HG02870 (cell line): ENCODE data around the gene PRKAG2.

Experiments used
- ATAC-seq: cut with Tn5 transposase; IDR thresholded peaks from one replicate; pipeline ENCODE4 v1.9.1; 2021; ENCODE audit warnings: mild to moderate bottlenecking, moderate library complexity; ENCODE audit not compliant: unreplicated experiment

Gene PRKAG2

DNA sequence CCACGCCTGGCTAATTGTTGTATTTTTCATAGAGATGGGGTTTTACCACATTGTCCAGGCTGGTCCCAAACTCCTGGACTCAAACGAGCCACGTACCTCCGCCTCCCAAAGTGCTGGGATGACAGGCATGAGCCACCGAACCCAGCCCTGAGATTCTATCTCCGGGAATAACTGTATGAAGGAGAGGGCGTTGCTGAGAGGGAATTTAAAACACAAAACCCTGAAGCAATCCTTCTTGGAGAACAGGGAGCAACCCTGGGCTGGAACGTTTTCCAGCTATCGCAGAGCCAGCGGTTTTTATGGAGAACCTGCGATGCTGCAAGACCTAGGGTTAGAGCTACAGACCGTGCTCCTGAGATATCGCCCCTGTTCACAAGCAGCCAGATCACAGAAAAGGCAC is 144.6 kb downstream of the PRKAG2 start:
- ATAC-seq: no peak

DNA sequence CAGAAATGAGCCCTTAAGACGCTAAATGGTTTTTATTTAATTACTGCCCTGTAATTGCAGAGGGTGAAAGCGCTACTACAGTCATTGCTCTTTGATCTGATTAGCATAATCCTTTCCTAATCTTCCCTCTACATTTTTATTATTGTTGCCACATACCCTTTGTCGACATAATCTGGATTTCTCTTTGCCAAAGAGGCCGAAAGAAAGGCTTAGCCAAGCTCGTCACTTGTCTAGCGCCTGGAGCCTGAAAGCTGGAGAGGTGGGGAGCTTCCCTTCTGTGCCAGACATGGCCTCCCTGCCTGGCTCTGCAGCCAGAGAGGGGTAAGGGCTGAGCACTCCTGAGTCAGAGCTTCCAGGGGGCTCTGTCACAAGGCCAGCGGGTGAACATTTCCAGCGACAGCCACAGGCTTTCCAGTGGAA is 145.9 kb downstream of the PRKAG2 start:
- no peak for ATAC-seq

DNA sequence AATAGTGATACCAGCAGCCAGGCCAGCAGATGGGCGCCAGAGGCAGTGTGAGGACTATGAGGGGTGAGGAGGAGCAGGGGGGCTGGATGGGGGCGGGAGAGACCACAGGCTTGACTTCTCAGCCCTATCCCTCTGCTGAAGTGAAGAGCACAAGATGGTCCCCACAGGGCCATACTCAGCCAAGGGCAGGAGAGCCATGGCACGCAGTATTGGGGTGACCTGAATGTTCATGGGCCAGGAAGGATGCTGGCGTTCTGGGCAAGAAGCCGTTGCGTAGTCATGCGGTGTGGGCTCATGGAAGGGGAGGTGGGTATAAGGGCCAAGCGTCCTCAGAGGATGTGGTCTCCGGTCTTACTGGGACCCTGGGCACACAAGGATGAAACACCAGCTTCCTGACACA is 146.3 kb downstream of the PRKAG2 start:
- ATAC-seq: no peak

DNA sequence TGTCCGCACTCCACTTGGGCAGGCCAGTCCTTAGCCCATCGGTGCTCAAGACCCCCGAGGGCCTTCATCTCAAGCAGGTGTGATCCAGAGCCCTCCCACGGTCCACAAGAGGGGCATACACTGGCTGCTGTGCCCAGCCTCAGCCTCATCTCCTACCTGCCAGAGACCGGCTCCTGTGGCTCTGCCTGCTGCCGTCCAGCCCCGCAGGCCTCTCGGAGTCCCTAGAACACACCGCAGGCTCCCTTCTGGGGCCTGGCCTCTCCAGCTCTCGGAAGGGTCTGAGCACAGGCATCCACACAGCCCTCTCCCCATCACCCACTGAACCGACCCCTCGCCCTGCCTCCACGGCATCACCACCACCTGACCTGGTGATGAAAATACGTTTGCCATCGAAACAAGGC is 147.4 kb downstream of the PRKAG2 start:
- ATAC-seq: no peak

DNA sequence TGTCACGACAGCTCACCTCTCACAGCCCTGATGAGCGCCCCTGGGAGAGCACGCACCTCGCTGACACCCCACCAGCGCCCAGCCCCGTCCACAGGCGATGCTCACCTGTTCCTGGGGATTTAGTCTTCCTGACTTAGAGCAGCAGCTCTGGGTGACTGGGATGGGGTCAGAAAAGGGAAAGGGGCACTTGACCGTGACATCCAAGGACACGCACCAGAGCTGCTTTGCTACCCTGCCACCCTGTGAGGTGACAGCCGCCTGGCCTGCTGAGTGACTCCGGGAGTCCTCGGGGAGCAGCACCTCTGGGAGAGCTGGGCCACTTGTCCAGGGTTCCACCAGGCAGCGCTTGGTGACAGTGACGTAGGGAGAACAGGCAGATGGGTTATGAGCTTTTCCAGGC is 148.2 kb downstream of the PRKAG2 start:
- no peak for ATAC-seq

DNA sequence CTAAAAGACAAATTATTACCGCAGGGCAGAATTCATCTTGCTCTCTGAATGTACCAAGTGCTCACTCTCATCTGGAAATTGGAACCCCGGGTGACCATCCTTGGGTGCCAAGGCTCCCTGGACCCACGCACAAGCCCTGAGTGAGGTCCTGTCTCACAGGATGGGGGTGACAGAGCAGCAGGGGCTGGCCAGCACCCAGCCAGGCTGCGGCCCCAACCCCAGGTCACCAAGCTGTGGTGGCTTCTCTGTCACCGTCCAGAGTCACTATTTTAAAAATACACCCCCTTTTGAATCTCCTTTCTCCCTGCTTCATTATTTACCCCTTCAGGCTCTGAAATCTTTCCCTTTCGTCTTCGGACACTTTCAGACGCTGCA is 148.6 kb downstream of the PRKAG2 start:
- no peak for ATAC-seq

DNA sequence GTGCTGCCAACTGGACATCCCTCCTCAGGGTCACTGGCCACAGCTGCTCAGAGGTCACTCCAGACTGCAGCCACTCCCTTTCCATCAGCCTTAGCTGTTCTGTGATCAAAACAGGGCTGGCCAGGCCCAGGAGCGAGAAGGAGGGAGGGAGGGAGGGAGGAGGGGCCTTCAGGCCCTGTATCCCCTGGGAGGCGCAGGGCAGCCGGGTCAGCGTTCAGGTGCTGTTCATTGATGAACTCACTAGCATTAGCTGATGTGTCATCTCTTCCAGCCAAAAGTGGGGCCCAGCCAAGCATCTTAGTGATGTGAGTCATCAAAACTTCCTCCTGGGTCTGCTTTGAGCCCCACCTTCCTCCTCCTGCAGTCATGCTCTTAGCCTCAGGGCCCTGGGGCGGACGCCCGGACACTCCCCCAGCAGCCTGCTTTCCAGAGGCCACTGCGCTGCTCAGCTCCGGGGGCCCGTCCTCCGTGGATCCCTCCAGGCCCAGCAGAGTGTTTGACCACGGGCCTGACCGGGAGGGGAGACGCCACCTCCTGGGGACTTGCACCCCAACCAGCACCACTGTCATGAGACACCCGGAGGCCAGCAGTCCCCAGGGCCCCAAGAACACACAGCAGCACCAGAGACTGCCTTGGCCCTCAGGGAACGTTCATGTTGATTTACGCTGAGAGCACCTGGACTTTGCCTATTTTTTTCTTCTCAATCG is 149.2 kb downstream of the PRKAG2 start:
- ATAC-seq: peak; percentile 87

DNA sequence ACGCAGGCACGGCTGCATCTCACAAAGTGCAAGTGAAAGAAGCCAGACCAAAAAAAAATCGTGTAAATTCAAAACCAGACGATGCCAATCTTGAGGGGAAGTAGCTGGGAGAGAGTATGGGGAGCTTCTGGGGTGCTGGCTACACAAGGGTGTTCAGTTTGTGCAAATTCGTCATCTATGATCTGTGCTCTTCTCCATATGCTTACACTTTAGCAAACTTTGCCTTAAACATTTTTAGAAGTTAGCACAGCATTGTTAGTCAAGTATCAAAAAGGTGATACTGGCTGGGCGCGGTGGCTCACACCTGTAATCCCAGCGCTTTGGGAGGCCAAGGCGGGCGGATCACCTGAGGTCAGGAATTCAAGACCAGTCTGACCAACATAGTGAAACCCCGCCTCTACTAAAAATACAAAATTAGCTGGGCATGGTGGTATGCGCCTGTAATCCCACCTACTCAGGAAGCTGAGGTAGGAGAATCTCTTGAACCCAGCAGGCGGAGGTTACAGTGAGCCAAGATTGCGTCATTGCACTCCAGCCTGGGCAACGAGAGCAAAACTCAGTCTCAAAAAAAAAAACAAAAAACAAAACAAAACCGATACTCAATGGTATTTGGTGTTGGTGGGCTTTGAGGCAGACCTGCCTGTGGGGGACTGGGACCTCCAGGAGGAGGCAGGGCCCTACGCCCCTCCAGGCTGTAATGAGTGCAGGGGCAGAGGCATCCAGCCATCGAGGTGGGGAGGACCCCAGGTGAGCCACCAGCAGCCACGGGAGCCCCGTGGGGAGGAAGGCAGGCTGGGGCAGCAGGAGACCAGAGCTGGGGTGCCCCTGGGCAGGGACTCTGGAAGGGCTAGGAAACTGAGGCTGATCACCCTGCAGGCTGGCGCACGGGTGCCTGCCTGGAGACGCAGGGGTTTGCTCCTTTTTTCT is 150.0 kb downstream of the PRKAG2 start:
- no peak for ATAC-seq

DNA sequence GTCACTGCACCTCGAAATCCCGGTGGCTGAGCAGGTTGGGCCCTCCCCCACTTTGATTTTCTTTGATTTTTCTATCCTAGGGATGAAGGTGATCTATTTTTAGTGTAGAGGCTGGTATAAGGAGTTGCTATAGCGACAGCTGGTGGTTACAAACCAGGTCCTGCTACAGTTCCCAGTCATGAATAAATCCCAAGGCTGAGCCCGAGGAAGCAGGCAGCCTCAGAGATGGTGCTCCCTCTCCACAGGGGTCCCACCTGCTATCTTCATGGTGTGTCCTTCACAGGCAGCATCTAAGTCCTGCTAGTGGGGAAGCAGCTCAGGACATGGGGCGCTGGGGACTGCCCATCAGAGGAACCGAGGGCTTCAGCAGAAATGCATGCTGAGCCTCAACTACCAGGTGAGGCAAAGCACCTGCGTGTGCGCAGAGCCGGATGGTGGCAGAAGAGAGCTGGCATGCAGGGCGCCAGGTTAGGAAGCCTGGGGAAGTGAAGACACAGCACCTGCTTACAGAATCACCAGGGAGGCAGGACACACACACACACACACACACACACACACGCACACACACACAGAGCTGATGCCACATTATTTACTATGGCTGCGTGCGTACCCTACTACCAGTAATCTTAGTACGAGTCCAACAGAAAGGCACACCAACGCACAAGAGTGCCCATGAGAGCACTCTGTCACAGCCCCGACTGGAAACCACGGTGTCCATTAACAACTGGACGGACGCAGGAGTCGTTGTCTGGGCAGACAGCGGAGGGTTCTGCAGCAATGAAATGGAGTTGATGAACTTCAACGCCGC is 150.9 kb downstream of the PRKAG2 start:
- ATAC-seq: no peak

DNA sequence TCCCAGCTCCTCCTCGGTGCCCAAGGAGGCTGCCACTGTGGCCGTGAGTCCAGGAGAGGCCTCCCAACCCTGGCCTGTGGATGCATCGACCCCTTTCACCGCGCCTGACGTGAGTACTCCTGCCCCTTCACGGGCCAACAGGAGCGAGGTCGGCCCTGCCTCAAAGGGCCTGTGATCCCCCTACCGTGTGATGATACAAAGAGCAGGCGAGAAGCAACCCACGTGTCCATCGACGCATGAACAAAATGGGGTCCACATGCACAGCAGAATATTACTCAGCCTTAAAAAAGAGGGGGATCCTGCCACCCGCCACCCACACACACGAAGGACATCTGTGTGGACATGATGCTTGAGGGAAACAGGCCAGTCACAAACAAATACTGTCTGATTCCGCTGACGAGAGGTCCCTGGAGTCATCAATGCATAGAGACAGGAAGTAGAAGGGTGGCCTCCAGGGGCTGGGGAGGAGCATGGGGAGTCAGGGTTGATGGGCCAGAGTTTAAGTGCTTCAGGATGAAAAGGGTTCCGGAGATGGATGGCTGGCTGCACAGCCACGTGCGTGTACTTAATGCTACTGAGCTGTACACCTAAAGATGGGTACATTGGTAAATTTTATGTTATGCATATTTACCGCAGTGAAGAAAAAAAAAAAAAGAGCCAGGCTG is 151.9 kb downstream of the PRKAG2 start:
- no peak for ATAC-seq

DNA sequence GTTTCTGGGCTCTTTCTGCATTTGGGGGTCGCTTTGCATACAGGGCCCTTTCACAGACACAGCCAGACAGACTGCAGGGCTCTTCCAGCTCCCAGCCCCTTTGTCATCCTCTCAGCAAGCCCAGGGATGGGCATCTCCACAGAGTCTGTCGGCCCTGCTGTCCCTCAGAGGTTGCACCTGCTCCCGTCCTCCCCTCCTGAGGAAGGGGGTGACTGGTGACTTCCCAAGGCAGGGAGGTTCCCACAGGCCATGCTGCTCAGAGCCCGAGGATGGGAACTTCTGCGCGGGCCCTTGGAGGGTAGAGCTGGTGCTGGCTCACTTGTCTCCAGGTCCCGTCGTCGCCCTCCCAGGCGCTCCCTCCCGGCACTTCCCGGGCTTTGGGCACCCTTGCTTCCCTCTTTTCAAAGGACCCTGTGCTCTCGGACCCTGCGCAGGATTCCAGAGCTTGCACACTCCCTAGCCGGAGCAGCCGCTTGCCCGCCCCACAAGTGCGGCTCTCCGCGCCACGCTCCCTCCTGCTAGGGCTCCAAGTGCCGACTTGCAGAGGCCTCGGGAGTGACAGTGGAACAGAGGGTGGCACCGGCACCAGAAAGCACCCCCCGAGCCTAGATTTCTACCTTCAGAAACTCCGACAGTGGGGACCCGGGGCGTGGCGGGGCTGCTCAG is 152.5 kb downstream of the PRKAG2 start:
- no peak for ATAC-seq

DNA sequence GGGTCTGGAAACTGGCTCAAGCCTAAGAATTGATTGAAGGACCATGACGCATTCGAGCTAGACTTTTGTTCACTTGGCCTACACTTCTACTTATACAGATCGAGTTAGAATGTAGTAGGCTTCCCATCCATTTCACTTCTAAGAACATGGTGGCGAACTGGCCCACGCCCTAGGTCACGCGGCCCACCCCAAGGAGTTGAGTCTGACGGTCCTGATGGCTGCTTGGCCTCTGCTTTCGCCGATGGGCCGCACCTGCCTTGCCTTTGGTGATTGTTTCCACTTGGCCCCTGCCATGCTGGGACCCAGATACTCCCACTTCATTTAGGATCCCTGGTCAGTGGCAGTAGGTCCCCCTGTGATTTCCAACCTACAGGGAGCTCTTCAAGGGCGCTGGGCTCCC is 153.6 kb downstream of the PRKAG2 start:
- ATAC-seq: no peak

DNA sequence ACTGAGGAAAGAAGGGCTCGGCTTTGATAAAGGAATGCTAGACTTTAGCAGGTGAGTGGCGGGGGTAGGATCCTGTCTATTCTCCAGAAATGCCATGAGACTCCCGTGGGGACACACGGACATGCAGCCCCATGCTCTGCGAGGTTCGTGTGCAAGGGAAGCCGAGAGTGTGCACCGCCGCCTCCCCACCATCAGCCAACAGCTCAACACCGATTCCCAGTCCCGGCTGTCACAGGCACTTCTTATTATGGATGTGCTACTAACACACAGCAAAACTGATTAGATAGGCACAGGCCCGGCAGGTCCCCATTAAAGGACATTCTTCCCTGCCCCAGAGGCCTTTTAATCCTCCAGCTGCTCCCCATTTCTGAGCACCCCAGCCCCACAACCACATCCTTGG is 154.4 kb downstream of the PRKAG2 start:
- ATAC-seq: no peak

DNA sequence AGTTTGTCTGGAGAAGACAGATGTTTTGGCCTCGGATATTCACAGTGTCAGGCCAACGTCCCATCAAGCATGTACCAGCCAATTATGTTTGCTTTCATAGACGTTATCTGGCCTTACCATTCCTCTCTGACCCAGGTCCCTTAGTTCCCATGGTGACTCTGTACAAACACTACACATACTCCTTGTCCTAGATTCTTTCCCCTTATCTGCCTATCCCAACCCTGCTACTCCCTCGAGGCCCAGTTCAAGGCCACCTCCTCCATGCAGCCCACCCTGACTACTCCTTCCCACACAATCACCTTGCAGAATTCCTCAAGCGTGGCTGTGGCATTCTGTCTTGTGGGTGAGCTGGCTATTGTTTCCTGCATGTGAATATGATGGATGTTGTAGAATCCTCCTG is 155.2 kb downstream of the PRKAG2 start:
- ATAC-seq: no peak

DNA sequence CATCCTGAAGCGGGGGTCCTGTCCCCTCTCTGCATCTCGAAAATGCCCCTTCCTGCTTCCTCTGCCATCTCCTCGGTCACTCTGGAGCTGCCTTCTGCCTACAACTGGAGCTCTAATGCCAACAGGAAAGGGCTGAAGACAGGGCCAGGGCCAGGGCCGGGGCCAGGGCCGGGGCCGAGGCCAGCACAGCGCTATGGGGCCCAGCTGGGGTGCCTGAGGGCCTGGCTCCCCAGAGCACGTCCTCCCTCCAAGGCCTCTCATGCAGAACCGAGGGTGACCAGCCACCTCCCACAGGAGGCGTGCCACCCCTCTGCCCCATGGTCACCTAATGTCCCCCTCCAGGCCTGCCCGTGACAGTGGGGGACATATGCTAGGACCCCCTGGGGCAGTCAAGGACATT is 155.7 kb downstream of the PRKAG2 start:
- ATAC-seq: no peak

DNA sequence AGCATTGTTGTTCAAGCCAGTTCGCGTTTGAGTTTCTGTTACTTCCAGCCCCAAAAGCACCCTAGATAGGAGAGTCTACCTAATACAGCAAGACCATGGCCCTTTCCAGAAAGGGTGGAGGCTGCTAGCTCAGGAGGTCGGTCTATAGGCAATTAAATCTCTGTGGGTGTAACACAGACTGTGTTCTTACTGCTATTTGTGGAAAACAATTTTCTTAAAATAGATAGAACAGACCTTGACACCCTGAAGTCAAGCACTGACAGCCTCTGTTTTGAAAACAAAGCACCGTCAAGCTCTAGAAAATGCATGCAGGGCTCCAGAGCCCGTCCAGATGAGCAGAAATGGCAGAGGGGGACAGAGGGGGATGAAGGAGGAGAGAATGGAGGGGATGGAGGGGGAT is 156.6 kb downstream of the PRKAG2 start:
- no peak for ATAC-seq

DNA sequence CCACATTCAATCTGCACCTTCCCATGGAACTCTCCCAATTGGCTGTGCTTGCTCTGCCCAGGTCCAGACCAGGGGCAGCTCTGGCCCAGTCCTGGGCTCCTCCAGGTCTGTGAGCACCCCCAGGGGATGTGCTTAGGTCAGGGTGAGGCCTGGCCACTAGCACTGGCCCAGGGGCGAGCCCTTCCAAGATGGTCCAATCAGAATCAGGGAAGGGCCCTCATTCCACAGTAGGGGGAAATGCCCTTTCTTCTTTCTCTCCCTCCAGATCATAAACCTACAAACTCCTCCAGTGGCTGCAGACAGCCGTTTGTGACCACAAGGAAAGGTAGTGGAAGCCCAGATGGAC is 157.0 kb downstream of the PRKAG2 start:
- ATAC-seq: no peak

DNA sequence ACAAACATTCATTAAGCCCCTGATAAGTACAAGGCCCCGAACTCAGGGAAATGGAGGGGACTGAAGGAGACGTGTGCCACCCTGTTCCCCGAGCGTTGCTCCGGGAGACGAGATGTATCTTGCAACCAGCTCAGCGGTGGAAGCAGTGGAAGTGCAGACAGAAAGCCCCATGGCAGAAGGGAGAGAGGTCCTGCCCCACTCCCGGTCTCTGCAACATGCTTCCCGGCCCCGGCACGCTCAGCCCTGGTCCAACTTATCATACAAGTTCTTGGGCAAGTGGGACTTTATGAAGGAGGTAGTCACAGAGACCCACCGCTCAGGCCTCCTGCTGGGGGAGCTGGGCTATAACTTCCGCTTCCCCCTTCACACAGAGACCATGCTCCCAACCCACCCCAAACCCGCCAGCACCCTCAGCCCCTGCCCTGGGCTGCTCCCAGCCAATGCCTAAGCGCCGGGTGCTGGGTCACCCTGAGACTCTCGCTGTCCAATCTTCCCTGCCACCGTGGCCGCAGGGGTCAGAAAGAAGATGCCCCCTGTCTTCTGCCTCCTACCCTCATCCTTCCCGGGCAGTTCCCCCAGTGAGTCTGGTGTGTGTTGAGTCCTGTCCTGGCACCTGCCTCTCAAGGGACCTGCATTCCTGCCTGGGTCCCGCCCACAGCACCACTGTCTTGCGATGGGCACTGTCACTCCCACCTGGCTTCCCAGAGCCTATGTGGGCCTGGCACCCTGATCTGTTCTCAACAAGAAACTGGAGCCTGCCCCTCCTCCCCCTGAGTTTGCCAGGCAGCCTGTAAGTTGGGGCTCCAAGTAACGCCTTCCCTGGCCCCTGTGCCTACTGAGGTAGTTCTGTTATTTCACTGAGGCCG is 157.7 kb downstream of the PRKAG2 start:
- ATAC-seq: no peak

DNA sequence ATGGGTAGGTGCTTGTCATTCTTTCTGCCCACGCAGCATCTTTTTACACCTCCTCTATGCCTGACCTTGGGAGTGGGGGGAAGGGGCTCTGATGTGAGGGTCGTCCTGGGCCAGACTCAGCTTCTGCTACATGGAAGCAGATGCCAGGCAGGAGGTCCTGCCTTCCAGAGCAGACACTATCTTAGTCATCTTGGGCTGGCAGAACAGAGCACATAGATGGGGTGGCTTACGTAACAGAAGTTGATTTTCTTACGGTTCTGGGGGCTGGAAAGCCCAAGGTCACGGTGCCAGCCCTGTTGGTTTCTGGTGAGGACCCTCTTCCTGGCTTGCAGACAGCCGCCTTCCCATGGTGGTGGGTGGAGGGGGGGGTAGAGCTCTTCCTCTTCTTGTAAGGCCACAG is 159.0 kb downstream of the PRKAG2 start:
- no peak for ATAC-seq

DNA sequence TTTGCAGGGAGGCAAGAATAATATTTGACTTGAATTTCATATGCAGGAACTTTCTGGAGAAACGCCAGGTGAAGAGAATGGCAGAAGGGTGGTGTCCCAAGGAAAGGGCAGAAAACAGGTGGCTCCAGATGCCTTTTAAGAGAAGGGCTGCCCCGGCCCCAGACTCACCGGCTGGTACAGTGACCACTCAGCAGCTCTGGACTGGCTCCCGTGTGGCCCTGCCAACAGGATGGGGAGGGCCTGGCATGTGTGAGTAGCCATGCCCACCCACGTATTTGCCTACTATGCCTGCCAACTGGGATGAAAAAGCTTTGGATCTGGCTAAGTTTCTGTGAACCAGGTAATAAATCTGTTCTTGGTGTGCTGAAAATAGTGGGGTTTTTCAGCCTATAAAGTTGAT is 159.5 kb downstream of the PRKAG2 start:
- no peak for ATAC-seq
